H1 (cell line): ENCODE measurements around the gene ILKAP. TPM values are rescaled to one million over a fixed set of nuclear protein-coding genes. Genes with fewer than 3 reads are reported as not detected.

Experiments
- E2F6 ChIP-seq: IDR thresholded peaks from 2 replicates; pipeline ENCODE4 v1.6.1; 2012; ENCODE audit warnings: inconsistent platforms
- polyA plus RNA-seq, 7 experiments: library from polyadenylated mRNA; depleted of rRNA in 3 of 7; stranded (reverse) in 5 of 7; unstranded in 2 of 7; fragments of >200 nt in 5 of 7; fragments of 200-250 nt in 2 of 7; gene quantifications; 1 replicate in 5 of 7; 2 replicates in 1 of 7; 4 replicates in 1 of 7; pipeline versions ENCODE4 v1.2.1 to v1.2.3, GENCODE V29; 2011 to 2013; ENCODE audit warnings: missing spikeins in 2 of 7, mixed read lengths in 2 of 7
- total RNA-seq: library from RNA; stranded (reverse); fragmentation: NEBNext Ultra II Directional; extraction: Animal tissue kit (Norgen Biotek cat#: 25700); gene quantifications from 2 replicates; pipeline ENCODE4 v1.2.1, GENCODE V29; 2021

ILKAP gene
- total and polyA plus RNA-seq, 2 of the 8 experiments (the other 6 are each of a cell fraction or from before 2014, with no cell fraction given), result 23.5 to 33.8 TPM

GRCh38 chr2:238139196-238140039, 64.1 kb downstream of the ILKAP start (continued):
- peak; percentile 12; the same call in 1 of the 2 replicates for TF ChIP-seq E2F6
